D721Med (cell line): ENCODE data around the gene ARL10.

Experiments
- DNase-seq: peaks from one replicate; pipeline ENCODE4 v3.0.0; 2011; ENCODE audit warnings: low spot score; ENCODE audit not compliant: insufficient read length
- FAIRE-seq: peaks from 2 replicates; lab custom pipeline; 2011; peaks lifted over from hg19 to GRCh38; lab: Jason Lieb, UNC
- TF ChIP-seq, protein P1 (sequence below): IDR thresholded peaks from 2 replicates; pipeline ENCODE4 v1.5.1; 2012; ENCODE audit warnings: mild to moderate bottlenecking, control low read depth; ENCODE audit not compliant: insufficient read depth; ENCODE audit errors: missing control alignments

ARL10 gene

DNA sequence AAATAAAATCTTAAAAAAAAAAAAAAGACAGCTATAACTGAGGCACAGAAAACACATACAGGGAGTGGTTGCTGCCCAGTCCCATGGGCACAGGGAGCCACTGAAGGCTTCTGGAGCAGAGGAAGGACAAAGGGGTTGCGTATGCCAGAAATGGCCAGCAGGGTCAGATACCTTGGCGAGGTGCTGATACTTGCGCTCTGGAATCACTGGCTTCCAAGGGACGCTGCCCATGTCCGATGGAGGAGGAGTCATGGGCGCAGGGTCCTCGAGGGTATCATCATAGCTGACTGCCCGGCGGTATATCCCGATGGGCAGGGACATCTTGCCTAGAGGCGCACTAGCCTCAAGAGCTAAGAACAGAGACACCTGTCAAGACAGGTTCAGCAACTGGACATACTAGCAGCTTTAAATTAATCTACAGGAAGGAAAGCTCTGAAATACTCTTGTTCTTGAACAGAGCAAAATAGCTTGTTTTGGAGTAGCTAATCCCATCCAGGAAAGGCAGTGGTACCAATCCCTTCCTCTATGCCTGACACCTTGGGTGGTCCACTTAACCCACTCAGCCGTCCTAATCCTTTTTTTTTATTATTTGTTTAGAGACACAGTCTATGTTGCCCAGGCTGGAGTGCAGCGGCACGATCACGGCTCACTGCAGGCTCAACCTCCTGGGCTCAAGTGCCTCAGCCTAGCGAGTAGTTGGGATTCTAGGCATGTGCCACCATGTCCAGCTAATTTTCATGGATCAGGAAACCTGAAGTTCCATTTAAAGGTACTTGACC lies 9.7 kb upstream of the ARL10 start:
- FAIRE-seq: no peak
- no peak for DNase-seq
- TF ChIP-seq, protein P1, sequence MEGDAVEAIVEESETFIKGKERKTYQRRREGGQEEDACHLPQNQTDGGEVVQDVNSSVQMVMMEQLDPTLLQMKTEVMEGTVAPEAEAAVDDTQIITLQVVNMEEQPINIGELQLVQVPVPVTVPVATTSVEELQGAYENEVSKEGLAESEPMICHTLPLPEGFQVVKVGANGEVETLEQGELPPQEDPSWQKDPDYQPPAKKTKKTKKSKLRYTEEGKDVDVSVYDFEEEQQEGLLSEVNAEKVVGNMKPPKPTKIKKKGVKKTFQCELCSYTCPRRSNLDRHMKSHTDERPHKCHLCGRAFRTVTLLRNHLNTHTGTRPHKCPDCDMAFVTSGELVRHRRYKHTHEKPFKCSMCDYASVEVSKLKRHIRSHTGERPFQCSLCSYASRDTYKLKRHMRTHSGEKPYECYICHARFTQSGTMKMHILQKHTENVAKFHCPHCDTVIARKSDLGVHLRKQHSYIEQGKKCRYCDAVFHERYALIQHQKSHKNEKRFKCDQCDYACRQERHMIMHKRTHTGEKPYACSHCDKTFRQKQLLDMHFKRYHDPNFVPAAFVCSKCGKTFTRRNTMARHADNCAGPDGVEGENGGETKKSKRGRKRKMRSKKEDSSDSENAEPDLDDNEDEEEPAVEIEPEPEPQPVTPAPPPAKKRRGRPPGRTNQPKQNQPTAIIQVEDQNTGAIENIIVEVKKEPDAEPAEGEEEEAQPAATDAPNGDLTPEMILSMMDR: no peak

DNA sequence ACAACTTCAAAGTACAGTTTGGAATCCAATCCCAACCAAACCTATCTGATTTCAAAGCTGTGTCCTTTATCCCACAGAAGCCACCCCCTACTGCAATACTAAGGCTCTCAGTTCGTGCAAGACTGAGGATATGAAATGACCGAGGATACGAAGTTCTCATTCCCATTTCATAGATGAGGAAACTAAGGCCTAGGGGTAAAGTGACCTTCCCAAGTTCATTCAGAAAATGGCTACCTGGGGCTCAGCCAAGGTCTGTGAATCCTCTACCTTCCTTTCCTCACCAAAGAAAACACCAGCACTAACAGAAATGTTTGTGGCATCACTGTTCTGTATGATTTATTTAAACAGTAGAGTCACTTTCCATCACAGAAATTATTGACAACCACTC lies 9.1 kb upstream of the ARL10 start:
- TF ChIP-seq, protein P1: no peak
- no peak for FAIRE-seq
- no peak for DNase-seq

DNA sequence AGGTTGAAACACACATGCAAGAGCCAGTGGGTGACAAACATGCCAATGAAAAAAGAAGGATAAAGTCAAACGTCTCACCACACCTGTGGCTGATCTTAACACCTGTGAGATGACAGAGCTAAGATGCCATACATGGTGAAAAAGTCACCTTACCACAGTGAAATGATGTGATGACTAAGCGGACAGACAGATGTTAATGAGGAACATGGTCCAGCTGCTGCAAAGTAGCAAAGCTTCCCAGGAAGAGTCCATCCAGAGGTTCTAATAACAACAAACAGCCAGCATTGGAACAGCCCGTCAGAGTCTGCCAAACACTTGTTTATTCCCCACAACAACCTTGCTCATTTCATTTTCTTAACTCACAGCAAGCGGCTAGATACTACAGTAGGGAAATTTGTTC lies 5.6 kb upstream of the ARL10 start:
- DNase-seq (no peak), FAIRE-seq (no peak)
- TF ChIP-seq, protein P1: no peak

DNA sequence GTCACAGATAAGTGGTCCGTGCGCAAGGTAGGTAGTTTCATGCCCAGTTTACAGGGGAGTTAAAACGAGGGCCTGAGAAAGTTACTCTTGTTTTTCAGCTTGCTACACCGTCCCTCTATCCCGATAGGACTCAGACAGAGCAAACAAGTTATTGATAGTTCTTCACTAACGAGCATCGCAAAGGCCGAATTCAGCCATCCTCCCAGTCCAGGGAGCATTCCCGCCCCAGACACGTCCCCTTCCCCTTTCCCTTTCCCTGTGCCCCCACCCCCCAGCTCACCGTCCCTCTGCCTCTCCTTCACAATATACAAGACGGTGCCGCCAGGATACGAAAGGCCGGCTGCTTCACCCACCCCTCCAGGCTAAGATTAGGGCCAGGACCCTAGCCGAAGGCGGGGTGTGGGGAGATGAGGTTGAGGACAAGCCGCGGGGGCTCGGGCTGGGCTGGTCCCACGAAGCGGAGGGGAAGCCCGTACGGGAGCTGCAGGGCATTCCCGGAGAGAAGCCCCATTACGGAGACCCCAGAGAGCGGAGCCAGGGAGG lies 4.3 kb upstream of the ARL10 start:
- FAIRE-seq: no peak
- DNase-seq: no peak
- TF ChIP-seq, protein P1: no peak

DNA sequence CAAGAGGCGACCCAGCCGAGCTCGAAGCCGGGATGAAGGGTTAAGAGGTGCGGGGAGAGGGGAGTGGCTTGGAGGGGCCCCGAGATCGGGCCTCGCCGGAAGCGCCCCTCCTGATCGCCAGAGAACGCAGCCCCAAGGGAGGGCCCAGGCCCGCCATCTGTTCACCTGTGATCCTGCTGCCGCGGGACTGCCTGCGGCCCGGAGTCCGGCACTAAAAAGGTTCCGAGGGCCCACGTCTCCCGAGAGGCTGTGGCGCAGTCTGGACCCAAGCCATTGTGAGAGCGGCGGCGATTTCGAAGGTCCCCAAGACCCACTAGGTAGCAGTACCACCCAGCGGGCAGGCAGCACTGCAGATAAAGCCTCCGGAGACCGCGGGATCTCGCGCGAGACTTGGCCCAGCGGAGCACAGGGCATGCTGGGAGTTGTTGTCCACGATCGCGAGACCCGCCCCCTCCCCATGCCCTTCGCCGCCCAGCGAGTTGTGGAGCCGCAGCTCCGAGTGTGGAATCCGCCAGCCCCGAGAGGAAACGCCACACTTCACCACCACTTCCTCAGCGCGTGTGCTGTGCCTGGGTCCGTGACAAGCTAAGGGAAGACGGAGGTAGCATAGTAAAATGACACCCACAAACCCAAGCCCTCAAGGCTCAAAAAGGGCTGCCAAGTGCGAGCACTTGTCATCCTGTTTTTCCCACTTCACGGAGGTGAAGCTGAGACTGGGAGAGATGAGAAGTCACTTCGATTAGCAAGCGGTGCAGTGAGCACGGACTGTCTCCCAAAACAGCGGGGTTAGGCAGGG lies 3.7 kb upstream of the ARL10 start, which contains the start of gene KIAA1191:
Gene KIAA1191, minus strand, starts transcription at position 328 of the 796 bp plus-strand sequence. CDS start 2,256 bp downstream, outside the sequence.
- FAIRE-seq: no peak
- TF ChIP-seq, protein P1: peak; percentile 22
- DNase-seq: peak; percentile 70

DNA sequence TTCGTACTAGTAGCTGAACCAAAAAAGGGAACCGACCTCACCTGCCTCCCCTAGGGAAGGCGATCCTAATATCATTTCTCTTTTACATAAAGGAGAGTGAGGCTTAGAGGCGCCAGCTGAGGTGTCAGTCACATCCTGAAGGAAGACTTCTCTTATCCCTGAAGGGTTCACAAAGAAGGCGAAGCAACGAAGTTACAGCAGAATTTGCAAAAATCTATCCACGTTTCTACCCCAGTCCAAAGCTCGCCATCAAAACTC lies 3.1 kb upstream of the ARL10 start:
- FAIRE-seq: no peak
- no peak for DNase-seq
- TF ChIP-seq, protein P1: no peak
